ENCODE results near the gene NECTIN3.

- TF ChIP-seq, protein P1, sequence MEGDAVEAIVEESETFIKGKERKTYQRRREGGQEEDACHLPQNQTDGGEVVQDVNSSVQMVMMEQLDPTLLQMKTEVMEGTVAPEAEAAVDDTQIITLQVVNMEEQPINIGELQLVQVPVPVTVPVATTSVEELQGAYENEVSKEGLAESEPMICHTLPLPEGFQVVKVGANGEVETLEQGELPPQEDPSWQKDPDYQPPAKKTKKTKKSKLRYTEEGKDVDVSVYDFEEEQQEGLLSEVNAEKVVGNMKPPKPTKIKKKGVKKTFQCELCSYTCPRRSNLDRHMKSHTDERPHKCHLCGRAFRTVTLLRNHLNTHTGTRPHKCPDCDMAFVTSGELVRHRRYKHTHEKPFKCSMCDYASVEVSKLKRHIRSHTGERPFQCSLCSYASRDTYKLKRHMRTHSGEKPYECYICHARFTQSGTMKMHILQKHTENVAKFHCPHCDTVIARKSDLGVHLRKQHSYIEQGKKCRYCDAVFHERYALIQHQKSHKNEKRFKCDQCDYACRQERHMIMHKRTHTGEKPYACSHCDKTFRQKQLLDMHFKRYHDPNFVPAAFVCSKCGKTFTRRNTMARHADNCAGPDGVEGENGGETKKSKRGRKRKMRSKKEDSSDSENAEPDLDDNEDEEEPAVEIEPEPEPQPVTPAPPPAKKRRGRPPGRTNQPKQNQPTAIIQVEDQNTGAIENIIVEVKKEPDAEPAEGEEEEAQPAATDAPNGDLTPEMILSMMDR (IDR thresholded peaks at IDR 0.05), result no peak
- no peak for TF ChIP-seq POLR2A (IDR thresholded peaks at IDR 0.05)
Observed at GRCh38 chr3:111210003-111210711, 138.5 kb downstream of the NECTIN3 start.
